PFSK-1 (cell line): ENCODE data around the gene C3.

Source experiments
- FOXP2 ChIP-seq: optimal IDR thresholded peaks from 2 replicates; pipeline ENCODE3; 2011; ENCODE audit warnings: borderline replicate concordance, control low read depth, inconsistent platforms; ENCODE audit not compliant: insufficient read depth; ENCODE audit errors: extremely low read length, extremely low read depth
- POLR2AphosphoS5 ChIP-seq: IDR thresholded peaks from 2 replicates; pipeline ENCODE4 v1.6.1; 2012; ENCODE audit warnings: low read depth, mild to moderate bottlenecking, control low read depth, low read length, moderate library complexity
- SIN3A ChIP-seq: IDR thresholded peaks from 2 replicates; pipeline ENCODE4 v1.6.1; 2012; ENCODE audit warnings: mild to moderate bottlenecking, low read length, moderate library complexity, borderline replicate concordance; ENCODE audit not compliant: insufficient read depth
- TAF1 ChIP-seq: IDR thresholded peaks from 2 replicates; pipeline ENCODE4 v1.6.1; 2012; ENCODE audit warnings: low read length, control low read depth, borderline replicate concordance; ENCODE audit not compliant: insufficient read depth
- TF ChIP-seq, protein P1 (sequence below), 2 experiments: IDR thresholded peaks; 2 replicates each; pipeline versions ENCODE4 v1.6.1 to v1.8.0; 2011 to 2012; ENCODE audit warnings: low read depth in 2 of 2, low read length in 2 of 2, control low read depth in 1 of 2, inconsistent platforms in 1 of 2, mild to moderate bottlenecking in 1 of 2, moderate library complexity in 1 of 2; ENCODE audit not compliant: insufficient read depth in 1 of 2

C3 gene

DNA sequence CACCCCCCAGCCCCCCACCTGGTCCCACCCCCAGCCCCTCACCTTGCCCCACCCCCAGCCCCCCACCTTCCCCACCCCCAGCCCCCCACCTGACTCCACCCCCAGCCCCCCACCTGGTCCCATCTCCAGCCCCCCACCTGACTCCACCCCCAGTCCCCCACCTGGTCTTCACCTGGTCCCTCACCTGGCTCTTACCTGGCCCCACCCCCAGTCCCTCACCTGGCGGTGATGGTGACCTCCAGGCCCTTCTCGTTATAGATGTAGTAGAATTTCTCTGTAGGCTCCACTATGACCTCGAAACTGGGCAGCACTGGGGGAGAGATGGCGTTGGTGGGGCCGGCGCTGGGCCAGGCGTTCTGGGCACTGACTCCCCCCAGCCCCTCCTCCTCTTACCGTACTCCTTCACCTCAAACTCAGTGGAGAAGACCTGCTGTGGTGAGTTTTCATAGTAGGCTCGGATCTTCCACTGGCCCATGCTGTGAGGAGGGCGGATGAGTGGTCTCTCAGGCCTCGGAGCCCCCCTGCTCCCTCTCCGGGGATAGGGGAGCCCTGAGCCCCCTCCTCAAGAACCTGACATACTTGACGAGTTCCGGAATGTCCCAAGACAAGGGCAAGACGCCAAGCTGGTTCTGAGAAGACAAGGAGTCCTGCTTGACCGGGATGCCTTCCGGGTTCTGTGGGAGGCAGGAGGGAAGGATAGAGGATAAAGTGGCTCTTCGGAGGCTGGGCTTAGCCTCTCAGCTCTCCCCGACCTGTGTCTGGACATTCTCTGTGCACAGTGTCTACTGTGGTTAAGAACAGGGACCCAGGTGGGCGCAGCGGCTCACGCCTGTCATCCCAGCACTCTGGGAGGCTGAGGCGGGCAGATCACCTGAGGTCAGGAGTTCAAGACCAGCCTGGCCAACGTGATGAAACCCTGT lies 6.4 kb downstream of the C3 start:
- TF ChIP-seq, protein P1, sequence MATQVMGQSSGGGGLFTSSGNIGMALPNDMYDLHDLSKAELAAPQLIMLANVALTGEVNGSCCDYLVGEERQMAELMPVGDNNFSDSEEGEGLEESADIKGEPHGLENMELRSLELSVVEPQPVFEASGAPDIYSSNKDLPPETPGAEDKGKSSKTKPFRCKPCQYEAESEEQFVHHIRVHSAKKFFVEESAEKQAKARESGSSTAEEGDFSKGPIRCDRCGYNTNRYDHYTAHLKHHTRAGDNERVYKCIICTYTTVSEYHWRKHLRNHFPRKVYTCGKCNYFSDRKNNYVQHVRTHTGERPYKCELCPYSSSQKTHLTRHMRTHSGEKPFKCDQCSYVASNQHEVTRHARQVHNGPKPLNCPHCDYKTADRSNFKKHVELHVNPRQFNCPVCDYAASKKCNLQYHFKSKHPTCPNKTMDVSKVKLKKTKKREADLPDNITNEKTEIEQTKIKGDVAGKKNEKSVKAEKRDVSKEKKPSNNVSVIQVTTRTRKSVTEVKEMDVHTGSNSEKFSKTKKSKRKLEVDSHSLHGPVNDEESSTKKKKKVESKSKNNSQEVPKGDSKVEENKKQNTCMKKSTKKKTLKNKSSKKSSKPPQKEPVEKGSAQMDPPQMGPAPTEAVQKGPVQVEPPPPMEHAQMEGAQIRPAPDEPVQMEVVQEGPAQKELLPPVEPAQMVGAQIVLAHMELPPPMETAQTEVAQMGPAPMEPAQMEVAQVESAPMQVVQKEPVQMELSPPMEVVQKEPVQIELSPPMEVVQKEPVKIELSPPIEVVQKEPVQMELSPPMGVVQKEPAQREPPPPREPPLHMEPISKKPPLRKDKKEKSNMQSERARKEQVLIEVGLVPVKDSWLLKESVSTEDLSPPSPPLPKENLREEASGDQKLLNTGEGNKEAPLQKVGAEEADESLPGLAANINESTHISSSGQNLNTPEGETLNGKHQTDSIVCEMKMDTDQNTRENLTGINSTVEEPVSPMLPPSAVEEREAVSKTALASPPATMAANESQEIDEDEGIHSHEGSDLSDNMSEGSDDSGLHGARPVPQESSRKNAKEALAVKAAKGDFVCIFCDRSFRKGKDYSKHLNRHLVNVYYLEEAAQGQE (IDR thresholded peaks at IDR 0.05; ENCODE audit: insufficient read depth in 1 of 2, low read depth in 2 of 2, low read length in 2 of 2): no peak
- TF ChIP-seq TAF1 (no peak), SIN3A (no peak), FOXP2 (no peak), POLR2AphosphoS5 (no peak)

DNA sequence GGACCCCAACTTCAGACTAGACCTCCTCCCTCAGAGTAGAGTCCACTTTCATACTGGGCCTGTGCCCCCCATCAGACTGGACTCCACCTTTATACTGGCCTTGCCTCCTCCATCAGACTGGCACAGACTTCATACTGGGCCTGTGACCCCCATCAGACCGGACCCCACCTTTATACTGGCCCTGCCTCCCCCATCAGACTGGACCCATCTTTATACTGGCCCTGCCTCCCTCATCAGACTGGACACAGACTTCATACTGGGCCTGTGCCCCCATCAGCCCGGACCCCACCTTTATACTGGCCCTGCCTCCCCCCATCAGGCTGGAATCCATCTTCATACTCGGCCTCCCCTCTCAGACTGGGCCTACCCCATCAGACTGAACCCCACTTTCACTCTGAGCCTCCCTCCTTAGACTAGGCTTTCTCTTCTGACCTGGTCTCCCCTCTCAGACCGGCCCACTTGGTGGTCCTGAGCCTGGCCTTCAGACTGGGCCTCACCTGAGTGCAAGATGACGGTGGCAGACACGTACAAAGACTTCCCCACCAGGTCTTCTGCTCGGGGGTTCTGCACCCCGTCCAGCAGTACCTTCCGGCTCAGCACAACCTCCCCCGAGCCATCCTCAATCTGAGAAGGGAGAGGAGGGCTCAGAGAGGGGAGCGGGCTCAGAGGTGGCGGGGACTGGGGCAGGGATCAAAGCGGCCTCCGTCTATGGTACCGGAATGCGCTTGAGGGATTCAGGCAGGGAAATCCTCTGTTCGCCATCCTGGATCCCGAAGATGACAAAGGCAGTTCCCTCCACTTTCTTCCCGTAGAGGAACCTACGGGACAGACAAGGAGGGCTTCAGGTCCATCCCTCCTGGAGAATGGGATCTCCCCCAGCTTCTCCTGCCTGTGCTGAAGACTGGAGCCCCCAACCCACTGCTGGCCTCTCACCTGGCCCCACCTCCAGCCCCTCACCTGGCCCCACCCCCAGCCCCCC lies 7.5 kb downstream of the C3 start:
- TF ChIP-seq SIN3A (no peak), POLR2AphosphoS5 (no peak), TAF1 (no peak), FOXP2 (no peak)
- TF ChIP-seq, protein P1 (IDR thresholded peaks at IDR 0.05; ENCODE audit: insufficient read depth in 1 of 2, low read depth in 2 of 2, low read length in 2 of 2): no peak

DNA sequence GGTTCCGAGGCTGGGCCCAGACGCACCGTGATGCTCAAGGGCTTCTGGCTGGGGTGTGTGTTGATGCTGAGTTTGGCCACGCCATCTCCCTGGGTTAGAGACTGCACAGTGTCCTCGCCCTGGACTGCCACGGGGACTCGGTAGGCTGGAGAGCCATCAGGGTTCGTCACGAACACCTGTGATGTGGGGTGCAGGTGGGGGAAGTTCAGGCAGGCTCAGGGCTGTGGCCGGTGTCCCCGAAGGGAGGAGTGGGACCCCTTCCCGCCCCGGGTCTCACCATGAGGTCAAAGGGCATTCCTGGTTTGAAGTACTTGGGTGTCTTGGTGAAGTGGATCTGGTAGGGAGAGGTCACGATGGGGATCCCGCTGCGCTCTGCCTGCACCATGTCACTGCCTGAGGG lies 8.2 kb downstream of the C3 start:
- TF ChIP-seq TAF1: no peak
- no peak for TF ChIP-seq POLR2AphosphoS5
- TF ChIP-seq FOXP2: no peak
- TF ChIP-seq SIN3A: no peak
- TF ChIP-seq, protein P1 (IDR thresholded peaks at IDR 0.05; ENCODE audit: insufficient read depth in 1 of 2, low read depth in 2 of 2, low read length in 2 of 2): no peak

DNA sequence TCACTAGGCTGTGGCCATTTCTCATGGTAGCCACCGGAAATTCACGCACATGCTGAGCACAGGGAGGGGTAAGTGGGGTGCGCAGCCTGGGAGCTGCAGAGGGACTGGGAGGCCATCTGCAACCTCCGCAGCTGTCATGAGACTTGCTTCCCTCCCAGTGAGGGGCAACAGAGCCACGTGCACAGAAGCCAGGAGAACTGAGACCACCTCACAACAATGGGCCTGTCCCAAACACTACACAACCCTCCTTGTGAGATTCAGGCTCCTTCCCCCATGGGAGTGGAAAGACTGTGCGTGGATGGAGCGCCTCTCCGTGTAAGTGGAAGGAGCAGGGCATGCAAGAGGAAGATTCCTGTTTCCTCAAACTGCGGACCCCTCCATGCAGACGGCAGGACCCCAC lies 8.8 kb downstream of the C3 start:
- TF ChIP-seq, protein P1 (IDR thresholded peaks at IDR 0.05; ENCODE audit: insufficient read depth in 1 of 2, low read depth in 2 of 2, low read length in 2 of 2): no peak
- TF ChIP-seq FOXP2 (no peak), SIN3A (no peak), POLR2AphosphoS5 (no peak), TAF1 (no peak)
